ENCODE results near the gene MAPK6.

Gene MAPK6

GRCh38 chr15:52008698-52009434, 10.2 kb upstream of the MAPK6 start:
- DNase-seq (ENCODE audit: insufficient read length, low spot score), result no peak
- FAIRE-seq, result peak; percentile 87
- peak; percentile 88 for TF ChIP-seq SPI1 (IDR thresholded peaks at IDR 0.05; ENCODE audit: low read depth, low read length)
- no peak for TF ChIP-seq TAF1 (IDR thresholded peaks at IDR 0.05; ENCODE audit: low read depth, low read length)

- no peak for DNase-seq (ENCODE audit: insufficient read length, low spot score)
- peak; percentile 45 for FAIRE-seq
- no peak for TF ChIP-seq PAX5 (IDR thresholded peaks at IDR 0.05; ENCODE audit: insufficient read depth, low read length, severe bottlenecking)
- TF ChIP-seq POLR2A (IDR thresholded peaks at IDR 0.05; ENCODE audit: low read depth, low read length), result no peak
- TF ChIP-seq SPI1 (IDR thresholded peaks at IDR 0.05; ENCODE audit: low read depth, low read length), result no peak
- no peak for TF ChIP-seq POLR2AphosphoS5 (IDR thresholded peaks at IDR 0.05; ENCODE audit: low read depth, low read length)
- no peak for TF ChIP-seq POU2F2 (IDR thresholded peaks at IDR 0.05; ENCODE audit: low read depth, low read length)
- TF ChIP-seq TAF1 (IDR thresholded peaks at IDR 0.05; ENCODE audit: low read depth, low read length), result no peak
These were observed 8.1 kb upstream of the MAPK6 start for GRCh38 chr15:52010633-52011595.

- DNase-seq (ENCODE audit: insufficient read length, low spot score), result no peak
- no peak for TF ChIP-seq POU2F2 (IDR thresholded peaks at IDR 0.05; ENCODE audit: low read depth, low read length)
- TF ChIP-seq SPI1 (IDR thresholded peaks at IDR 0.05; ENCODE audit: low read depth, low read length), result no peak
- no peak for TF ChIP-seq PAX5 (IDR thresholded peaks at IDR 0.05; ENCODE audit: insufficient read depth, low read length, severe bottlenecking)
- no peak for TF ChIP-seq POLR2AphosphoS5 (IDR thresholded peaks at IDR 0.05; ENCODE audit: low read depth, low read length)
- TF ChIP-seq TAF1 (IDR thresholded peaks at IDR 0.05; ENCODE audit: low read depth, low read length), result no peak
- TF ChIP-seq POLR2A (IDR thresholded peaks at IDR 0.05; ENCODE audit: low read depth, low read length), result no peak
- no peak for FAIRE-seq
These were observed 7.3 kb upstream of the MAPK6 start for GRCh38 chr15:52011711-52012144.

GRCh38 chr15:52012210-52012609, 6.8 kb upstream of the MAPK6 start:
- no peak for FAIRE-seq

GRCh38 chr15:52013151-52013791, 5.7 kb upstream of the MAPK6 start:
- DNase-seq (ENCODE audit: insufficient read length, low spot score) (no peak), FAIRE-seq (no peak)
- TF ChIP-seq TAF1 (IDR thresholded peaks at IDR 0.05; ENCODE audit: low read depth, low read length) (no peak), POU2F2 (IDR thresholded peaks at IDR 0.05; ENCODE audit: low read depth, low read length) (no peak), SPI1 (IDR thresholded peaks at IDR 0.05; ENCODE audit: low read depth, low read length) (peak; percentile 84), POLR2A (IDR thresholded peaks at IDR 0.05; ENCODE audit: low read depth, low read length) (no peak), PAX5 (IDR thresholded peaks at IDR 0.05; ENCODE audit: insufficient read depth, low read length, severe bottlenecking) (no peak)

More at GRCh38 chr15:52012210-52012609, 6.8 kb upstream of the MAPK6 start:
- no peak for TF ChIP-seq TAF1 (IDR thresholded peaks at IDR 0.05; ENCODE audit: low read depth, low read length)
- no peak for TF ChIP-seq PAX5 (IDR thresholded peaks at IDR 0.05; ENCODE audit: insufficient read depth, low read length, severe bottlenecking)
- TF ChIP-seq POLR2AphosphoS5 (IDR thresholded peaks at IDR 0.05; ENCODE audit: low read depth, low read length), result no peak
- no peak for TF ChIP-seq SPI1 (IDR thresholded peaks at IDR 0.05; ENCODE audit: low read depth, low read length)
- TF ChIP-seq POLR2A (IDR thresholded peaks at IDR 0.05; ENCODE audit: low read depth, low read length), result no peak
- no peak for TF ChIP-seq POU2F2 (IDR thresholded peaks at IDR 0.05; ENCODE audit: low read depth, low read length)
- no peak for DNase-seq (ENCODE audit: insufficient read length, low spot score)

- FAIRE-seq (no peak), DNase-seq (ENCODE audit: insufficient read length, low spot score) (no peak)
- TF ChIP-seq POLR2A (IDR thresholded peaks at IDR 0.05; ENCODE audit: low read depth, low read length) (no peak), POLR2AphosphoS5 (IDR thresholded peaks at IDR 0.05; ENCODE audit: low read depth, low read length) (no peak), SPI1 (IDR thresholded peaks at IDR 0.05; ENCODE audit: low read depth, low read length) (no peak), POU2F2 (IDR thresholded peaks at IDR 0.05; ENCODE audit: low read depth, low read length) (no peak), PAX5 (IDR thresholded peaks at IDR 0.05; ENCODE audit: insufficient read depth, low read length, severe bottlenecking) (no peak), TAF1 (IDR thresholded peaks at IDR 0.05; ENCODE audit: low read depth, low read length) (no peak)
These were observed 4.4 kb upstream of the MAPK6 start for GRCh38 chr15:52014616-52015015.

GRCh38 chr15:52016316-52016715, 2.7 kb upstream of the MAPK6 start:
- FAIRE-seq, result no peak
- no peak for DNase-seq (ENCODE audit: insufficient read length, low spot score)
- TF ChIP-seq POLR2AphosphoS5 (IDR thresholded peaks at IDR 0.05; ENCODE audit: low read depth, low read length) (no peak), PAX5 (IDR thresholded peaks at IDR 0.05; ENCODE audit: insufficient read depth, low read length, severe bottlenecking) (no peak), TAF1 (IDR thresholded peaks at IDR 0.05; ENCODE audit: low read depth, low read length) (no peak), POU2F2 (IDR thresholded peaks at IDR 0.05; ENCODE audit: low read depth, low read length) (no peak), POLR2A (IDR thresholded peaks at IDR 0.05; ENCODE audit: low read depth, low read length) (no peak), SPI1 (IDR thresholded peaks at IDR 0.05; ENCODE audit: low read depth, low read length) (no peak)

GRCh38 chr15:52018244-52018643, 775 bp upstream of the MAPK6 start:
- FAIRE-seq (no peak), DNase-seq (ENCODE audit: insufficient read length, low spot score) (no peak)
- no peak for TF ChIP-seq SPI1 (IDR thresholded peaks at IDR 0.05; ENCODE audit: low read depth, low read length)
- no peak for TF ChIP-seq POLR2A (IDR thresholded peaks at IDR 0.05; ENCODE audit: low read depth, low read length)
- no peak for TF ChIP-seq POU2F2 (IDR thresholded peaks at IDR 0.05; ENCODE audit: low read depth, low read length)
- TF ChIP-seq PAX5 (IDR thresholded peaks at IDR 0.05; ENCODE audit: insufficient read depth, low read length, severe bottlenecking), result no peak
- TF ChIP-seq POLR2AphosphoS5 (IDR thresholded peaks at IDR 0.05; ENCODE audit: low read depth, low read length), result no peak
- no peak for TF ChIP-seq TAF1 (IDR thresholded peaks at IDR 0.05; ENCODE audit: low read depth, low read length)
